ENCODE measurements around the gene RSPRY1. TPM values are rescaled to one million over a fixed set of nuclear protein-coding genes. Genes with fewer than 3 reads are reported as not detected.

The RSPRY1 gene
- total RNA-seq, 1 donor from 2014 or later: 49.9 TPM

DNA sequence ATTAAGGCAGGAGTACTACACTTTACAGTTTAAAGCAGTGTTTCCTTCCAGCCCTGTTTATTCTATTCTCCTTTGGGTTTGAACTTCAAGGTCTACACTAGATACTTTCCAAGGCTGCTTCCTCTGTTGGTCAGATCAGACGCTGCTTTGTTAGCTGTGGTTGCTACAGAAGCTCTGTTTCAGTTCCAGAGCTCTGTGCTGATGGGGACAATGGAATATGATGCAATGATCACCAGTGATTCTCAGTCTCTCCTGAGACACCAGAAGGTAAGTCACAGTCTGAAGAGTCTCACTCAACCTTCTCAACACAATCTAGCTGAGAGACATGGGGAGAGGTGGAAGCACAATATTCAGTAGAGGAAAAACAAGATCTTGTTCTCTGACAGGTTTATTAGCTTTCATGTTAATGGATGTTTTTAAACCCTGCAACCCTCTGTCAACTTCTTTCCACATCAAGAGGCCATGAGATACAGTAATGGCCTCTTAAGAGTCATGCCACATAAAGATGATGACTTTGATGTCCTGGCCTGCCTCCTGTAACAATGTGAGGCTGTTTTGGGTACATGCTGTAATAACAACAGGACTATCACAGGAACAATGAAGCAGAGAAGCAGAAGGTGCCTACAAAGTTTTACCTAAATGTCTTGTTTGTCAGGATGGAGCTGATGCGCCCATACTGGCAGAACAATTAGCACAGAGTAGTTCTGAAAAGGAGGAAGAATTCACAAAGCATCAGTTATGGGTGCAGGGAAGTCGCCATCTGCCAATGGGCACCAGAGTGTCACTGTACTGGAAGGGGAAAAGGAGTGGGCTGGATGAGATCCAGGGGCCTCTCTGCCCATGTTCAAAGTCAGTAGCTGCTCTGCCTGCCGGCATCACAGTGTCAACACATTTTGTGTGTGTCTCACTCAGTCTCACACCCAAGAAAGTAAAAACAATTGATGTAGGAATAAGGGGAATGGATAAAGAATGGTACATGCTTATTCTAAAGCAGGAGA, 33.7 kb upstream of the RSPRY1 start:
- DNase-seq: no peak

DNA sequence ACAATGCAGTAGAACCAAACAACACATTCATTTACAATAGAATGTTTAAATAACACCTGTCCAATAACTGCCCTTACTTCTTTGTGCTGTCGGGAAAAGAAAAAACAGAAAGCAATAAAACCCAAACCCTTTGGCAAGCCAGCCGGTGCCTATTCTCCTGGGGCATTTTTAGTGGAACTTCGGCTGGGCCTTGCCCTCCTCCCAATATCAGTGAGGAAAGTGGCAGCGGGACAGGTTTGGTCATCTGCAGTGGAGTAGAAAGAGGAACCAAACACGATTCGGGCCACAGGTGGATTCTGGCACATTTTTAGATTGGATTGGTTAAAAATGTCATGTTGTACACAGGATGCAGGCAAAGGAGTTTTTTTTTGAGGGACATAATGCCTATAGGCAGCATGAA, 32.3 kb upstream of the RSPRY1 start:
- DNase-seq: no peak

DNA sequence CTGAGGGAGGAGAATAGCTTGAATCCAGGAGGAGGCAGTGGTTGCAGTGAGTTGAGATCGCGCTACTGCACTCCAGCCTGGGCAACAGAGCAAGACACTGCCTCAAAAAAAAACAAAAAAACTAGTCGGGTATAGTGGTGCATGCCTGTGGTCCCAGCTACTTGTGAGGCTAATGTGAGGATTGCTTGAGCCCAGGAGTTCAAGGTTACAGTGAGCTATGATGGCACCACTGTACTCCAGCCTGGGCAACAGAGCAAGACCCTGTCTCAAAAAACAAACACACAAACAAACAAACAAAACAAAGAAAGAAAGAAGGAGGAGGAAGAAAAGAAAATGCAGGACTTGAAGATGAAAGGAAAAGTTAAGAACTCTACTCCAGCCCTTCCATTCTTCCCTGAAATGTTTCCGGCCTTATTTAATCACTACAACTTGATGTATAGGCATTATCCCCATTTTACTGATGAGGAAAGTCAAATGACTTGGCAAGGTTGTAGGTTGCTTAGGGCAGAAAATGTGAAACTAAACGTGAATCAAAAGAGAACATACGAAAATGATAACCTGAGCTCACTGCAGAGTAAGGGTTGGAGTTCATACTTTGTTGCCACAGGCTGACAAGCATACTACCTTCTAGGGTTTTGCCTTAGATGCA, 30.3 kb upstream of the RSPRY1 start:
- no peak for DNase-seq

DNA sequence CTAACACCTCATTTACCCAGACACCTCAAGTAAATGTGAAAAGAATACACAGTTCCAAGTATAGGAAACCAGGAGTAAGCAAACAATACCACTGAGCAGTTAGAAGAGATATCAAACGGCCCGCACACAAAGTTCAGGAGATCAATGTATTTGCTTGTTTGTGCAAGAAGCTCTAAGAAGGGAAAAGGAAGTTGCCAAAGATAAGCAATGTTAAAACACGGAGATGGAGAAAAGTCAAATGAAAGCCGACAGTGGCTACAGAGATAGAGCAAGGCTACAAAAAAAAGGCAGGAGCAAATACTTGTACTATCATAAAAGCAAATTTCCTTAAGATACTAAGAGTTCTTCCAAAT, 29.8 kb upstream of the RSPRY1 start:
- no peak for DNase-seq

DNA sequence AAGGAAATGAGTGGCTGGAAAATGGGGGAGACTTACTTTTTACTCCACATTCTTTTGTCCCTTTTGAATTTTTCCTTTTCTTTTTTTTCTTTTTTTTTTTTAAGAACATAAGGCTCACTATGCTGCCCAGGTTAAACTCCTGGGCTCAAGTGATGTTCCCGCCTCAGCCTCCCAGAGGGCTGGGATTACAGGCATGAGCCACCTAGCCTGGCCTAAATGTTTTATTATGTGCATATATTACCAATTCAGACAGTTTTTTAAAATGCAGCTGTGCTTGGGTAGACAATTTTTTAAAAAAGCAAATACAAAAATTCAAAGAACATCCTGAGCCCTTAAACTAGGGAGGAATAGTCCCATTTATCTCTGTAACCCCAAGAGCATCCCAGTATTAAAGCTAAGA, 28.6 kb upstream of the RSPRY1 start:
- no peak for DNase-seq

DNA sequence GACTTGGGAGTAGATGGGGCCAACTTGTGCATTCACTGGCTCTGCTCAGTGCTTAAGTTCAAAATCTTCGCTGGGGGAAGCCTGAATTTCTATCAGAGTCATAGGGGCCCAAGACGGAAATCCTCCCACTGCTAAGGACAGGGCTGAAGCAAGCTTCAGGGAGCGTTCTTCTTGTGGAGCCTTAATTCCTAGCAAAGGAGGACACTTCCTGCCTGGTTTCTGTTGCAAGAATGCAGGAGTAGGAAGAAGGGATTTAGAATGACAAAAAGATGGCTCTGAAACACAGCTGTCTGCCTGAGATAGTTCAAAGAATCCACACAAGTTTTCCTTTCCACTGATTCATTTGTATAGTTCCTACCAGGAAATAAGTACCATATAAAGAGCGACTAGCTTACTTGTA, 26.7 kb upstream of the RSPRY1 start:
- no peak for DNase-seq

DNA sequence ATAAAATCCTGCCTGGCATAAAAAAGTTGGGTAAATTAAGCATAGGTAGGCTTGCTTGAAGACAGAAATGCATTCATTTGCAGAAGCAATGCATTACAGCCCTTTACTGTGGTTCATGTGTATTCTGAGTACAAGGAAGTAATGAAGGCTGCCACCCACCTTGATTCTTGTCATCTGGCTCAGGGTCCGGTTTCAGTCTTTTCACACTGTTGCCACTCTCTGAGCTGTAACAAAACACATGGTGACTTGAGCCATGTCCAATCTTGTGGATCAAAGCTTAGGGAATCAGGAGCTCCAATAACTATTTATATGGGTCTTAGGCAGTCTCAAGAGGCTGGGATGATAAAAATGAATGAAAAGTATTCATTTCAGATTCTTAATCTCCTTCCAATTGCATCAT, 22.3 kb upstream of the RSPRY1 start:
- DNase-seq: no peak

DNA sequence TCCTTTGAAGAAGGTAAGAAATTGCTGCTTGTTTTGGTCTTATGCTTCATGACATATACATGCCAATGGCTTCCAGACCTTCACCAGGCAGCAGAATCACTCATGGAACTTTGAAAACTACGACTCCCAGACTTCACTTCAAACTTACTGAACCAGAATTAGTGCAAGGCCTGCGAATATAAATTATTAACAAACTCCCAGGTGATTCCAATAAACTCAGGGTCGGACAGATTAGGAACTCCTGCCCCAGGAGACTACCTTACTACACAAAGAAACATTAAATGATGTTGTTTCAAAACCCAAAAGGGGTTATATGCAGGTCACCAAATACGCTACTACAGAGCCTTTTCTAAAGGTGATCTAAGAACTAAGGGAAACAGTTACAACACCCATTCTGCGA, 20.6 kb upstream of the RSPRY1 start:
- DNase-seq: no peak

DNA sequence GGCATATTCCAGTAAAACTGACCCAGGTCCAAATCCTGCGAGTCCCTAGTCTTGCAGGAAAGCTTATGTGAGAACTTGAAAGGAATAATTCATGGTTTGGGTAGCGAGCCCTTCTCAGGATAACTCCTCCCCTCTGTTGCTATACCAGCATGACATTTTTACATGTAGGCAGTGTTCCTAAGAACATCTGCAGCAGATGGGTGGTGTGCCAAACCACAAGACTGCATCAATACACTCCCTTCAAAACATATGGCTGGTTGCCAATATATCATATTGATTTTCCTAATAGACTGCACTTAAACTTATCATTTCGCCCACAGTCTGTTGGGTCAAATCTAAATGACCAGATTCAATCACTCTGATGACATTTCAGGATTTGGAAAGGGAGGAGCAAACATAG, 20.2 kb upstream of the RSPRY1 start:
- DNase-seq: no peak

DNA sequence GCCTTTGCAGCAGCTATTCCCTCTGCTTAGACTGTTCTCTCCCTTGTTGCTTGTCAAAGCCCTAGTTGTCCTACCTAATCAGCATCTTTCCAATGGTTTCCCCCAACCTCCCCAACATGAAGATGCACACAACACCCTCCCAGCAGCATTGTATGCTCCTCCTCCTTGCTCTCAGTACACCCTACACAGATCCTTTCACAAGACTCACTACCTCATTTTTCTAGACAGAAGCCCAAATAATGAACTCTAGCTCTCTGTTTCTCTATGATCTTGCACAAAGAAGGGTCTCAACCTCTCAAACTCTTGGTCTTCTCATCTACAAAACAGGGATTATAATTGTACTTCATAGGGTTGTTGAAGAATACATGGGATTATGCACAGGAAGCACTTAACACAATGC, 19.7 kb upstream of the RSPRY1 start:
- DNase-seq: no peak

DNA sequence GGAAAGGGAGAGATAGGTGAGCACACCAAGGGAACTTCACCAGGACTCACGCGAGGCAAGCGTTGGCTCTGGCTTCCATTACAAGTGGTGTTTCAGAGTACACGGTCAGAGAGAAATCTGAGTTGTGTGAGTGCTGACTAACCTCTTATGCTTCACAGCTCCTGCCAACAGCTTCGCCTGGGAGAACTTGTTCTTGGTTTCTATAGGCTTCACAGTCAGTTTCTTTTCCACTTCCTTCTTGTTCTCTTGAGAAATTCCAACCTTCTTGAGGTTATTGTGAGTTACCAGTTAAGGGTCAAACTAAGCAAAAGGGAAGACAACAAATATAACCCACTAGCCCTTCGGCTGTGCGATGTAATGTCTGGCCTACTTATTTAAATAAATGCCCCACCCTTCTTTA, 19.2 kb upstream of the RSPRY1 start:
- DNase-seq: no peak

DNA sequence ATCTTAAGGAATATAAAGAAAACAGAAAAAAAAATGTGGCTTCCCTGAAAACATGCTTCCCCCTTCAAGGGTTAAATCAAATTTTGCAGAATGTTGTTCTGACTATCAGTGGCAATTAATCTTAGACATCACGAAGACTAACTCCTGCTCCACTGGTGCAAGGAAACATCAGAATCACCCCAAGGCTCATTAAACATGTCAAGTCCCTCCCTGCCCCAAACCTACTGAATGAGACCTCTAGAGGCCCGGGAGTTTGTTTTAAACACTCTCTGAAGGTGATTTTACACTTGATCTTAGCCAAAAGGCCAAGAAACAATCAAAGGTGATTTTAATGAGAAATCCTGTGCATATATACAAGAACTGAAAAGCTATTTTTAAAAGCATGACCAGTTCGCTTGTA, 18.6 kb upstream of the RSPRY1 start:
- DNase-seq: no peak

DNA sequence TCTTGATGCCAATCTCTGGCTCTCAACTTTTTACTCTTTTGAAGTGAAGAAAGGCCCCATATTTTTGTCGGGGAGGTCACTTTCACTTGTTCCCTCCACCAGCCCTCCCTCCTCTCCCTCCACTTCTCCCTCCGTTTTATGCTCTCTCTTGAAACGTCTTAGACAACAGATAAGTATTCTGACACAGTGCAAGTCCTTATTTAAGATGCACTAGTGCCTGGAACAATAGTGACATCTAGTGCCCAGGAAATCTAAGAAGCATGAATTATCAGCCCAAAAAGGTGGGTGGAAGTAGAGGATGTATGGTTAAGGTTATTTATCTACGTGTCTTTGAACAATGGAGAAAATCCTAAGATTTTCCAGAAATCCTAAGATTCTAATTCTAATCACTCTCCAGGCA, 18.2 kb upstream of the RSPRY1 start:
- DNase-seq: peak; percentile 75

DNA sequence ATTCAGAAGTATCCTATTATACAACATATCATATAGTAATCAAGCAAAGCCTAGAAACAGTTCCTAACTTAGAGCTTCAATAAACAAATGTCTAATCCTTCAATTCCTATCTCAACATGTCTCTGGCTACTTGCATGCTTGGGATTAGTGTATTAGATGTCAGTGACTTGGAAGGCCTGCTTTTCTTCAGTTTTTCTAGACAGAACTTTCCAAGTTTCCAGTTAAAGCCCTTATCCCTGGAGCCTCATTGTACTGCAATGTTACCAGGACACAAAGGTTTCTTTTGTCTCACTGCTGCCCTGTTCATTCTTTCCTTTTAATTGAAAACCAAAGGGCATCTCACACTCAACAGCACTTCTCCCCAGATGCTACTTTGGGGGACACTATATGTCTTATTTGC, 16.8 kb upstream of the RSPRY1 start:
- no peak for DNase-seq

DNA sequence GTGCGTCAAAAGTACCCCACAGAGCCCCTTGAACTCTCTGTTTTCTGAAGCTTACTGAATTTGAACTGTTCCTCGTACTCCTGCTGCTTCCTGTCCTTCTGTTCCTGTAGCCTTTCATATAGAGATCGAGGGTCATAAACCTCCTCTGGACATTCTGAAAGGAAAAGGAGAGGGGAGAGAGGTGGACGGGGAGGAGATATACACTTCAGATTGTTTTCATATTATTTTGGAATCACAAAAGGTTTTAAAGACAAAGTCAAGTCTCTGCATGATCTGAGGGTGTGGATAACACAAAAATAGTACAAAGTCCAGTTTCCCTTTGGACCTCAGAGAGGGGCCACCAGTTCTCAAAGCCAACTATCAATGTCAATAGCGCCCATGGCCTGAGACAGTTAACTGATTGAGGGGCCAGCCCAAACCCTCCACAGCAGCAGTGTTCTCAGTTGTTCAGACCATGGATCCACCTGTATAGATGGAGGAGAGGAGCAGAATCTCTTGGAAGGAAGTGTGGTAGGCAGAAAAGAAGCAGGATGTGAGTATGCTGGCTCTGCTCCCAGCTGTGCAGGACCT, 13.3 kb upstream of the RSPRY1 start:
- no peak for DNase-seq

DNA sequence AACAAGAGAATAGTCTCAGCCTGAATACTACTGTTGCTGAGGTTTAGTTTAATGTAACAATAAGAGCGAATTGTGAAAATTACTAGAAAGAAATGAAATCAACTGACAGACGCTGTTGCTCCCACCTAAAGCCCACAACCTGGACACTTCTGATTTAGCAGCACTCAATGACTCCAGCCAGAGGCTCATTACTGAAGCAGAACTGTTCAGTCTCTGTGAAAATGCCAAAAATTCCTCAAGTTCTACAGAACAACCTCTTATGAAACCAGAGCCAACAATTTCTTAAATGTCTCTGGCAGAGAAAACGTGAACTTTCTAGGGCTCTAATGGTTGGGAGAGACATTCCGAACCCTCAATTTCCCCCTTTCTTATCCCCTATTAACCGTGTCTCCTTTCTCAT, 10.2 kb upstream of the RSPRY1 start:
- DNase-seq: peak; percentile 40

DNA sequence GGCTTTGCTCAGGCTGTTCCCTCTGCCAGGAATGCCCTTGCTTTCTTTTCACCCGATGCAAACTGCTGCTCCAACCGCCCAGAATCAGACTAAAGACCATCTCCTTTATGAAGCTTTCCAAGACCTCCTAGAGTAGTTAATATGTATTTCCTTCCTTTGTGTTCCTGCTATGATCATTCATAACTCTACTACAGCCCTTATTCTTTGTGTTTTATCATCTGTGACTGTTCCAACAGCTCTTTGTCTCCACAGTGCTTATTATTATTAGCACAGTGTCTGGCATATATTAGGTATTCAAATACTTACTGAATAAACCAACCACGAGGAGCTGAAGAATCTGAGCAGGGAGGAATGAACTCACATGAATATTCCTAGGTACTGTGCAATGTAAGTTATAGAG, 7.9 kb upstream of the RSPRY1 start:
- no peak for DNase-seq

DNA sequence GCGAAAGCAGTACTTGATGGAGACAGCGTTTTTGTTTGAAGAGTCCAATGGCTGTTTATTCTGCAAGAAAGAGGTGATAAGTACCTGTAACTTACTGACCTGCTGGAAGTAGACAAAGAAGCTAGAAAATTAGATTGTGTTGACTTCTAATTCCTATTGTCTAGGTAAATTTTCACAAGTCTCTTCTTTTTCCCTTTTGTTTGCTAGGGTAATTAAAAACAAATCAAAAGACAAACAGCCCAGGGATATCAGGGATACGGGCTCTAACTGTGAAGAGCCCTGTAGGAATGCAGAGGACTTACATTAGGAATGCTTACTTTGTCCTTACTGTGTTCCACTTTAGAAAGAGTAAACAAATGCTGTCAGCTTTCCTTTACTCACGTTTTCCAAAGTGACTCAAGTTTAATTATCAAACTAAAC, 7.3 kb upstream of the RSPRY1 start:
- no peak for DNase-seq

DNA sequence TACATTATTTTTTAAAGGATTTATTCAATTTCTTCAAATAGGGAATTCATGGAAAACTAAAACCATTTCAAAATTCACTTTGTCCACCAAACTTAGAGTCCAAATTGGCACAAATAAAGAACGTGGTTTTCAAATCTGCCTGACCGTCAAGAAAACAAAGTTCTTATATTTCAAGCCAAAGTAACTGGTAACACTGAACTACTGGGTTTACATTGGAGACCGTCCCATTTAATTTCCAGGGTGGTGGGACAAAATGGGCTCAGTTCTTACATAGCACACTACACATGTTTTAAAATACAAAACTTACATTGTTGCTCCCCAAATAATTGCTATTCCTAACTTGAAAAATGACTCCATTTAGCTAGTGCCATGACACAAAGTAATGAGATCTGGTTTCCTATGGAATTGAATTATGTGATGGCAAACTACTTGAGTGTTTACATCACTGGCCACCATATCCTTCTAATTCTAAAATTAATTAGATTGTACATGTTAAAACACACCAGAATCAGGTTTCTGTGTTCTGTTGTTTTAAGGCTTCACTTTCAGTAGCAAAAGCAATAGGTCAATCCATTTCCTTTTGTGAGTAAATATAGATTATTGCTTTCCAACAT, 6.8 kb upstream of the RSPRY1 start:
- peak; percentile 13 for DNase-seq

DNA sequence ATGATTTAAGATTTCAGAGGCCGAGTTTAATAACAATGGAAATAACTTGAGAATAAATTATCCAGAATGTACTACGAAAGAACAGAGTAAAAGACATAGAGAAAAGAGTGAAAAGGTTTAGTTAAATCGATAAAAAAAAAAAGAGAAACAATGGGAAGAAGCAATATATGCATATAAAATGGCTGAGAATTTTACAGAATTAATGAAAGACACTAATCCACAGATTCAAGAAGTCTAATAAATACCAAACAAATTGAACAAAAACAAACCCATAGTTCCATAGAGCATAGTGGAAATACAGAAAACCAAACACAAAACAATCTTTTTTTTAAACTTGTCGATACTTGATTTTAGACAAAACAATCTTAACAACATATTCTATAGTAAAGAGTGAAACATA, 2.0 kb upstream of the RSPRY1 start:
- no peak for DNase-seq

DNA sequence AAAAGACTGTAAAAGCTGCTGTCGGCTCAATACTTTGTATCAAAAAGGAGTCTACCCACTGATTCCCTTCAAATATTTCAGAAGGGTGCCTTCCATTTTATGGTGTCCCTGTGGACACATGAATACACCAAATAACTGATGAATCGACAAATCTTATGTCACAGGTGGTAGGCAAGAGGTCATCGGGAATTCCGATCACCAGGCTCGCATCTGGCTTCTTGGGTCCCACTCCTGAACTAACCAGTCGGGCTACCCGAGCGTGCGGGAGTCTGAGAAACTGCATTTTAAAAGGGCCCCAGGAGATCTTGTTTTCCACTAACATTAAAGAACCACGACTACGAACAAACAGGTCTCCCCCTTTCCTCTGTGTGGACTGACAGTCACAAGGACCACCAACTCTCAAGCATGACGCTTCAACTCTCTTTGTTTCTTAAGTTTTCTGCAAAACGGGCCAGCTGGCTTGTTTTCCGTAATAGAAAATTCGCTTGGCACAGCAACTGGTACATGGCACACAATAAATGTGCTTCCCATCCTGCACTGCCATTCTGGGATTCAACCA, 1.2 kb upstream of the RSPRY1 start:
- peak; percentile 11 for DNase-seq

DNA sequence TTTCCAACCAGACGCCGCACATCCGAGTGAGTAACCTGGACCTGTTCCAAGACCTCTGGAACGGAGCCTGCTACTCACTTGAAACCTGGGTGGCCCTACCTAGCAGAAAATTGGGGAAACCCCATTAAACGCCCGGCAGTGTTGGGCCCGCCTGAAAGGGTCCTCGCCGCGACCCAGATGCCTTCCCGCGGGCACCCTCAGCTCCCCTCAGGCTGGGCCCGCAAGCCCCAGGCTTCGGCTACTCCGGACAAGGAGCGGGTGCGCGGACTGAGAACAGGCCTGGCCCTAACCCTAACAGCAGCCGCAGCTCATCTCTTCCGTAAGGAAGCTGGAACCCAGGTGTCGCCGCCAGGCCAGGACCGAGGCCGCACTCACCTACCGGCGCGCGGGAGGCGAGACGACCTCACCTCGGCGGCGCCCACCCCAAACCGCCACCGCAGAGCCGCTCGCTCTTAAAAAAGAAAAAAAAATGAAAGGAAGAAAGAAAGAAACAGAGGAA, 634 bp upstream of the RSPRY1 start:
- DNase-seq: peak; percentile 70
